GM19238 (cell line): ENCODE measurements around the gene RASL10B.
"Not testable (repeated sequence)": the region's sequence is repeated elsewhere in the genome, so short reads cannot be mapped to it uniquely, and the experiment has no call there.

Experiments
- DNase-seq: peaks from one replicate; pipeline ENCODE4 v3.0.0; 2011; ENCODE audit warnings: low spot score; ENCODE audit not compliant: insufficient read length

Gene RASL10B

DNA sequence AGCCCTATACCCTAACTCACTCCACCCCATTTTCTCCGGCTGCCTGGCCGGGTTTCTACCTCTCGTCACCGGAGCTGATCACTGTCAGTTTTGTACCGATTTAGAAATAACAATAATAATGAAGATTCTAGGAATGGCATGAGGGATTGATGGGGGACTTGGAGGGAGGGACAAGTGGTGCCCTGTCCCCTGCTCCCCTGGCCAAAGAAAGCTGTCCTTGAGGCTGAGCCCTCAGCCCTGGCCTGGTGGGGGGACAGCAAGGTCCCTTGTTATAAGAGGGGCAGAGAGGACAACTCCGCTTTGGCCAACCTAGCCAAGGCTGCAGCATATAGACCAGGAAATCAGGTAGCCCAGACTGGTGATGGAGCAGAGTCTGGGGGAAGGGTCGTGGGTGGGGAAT is 11.1 kb downstream of the RASL10B start:
- DNase-seq, result no peak

DNA sequence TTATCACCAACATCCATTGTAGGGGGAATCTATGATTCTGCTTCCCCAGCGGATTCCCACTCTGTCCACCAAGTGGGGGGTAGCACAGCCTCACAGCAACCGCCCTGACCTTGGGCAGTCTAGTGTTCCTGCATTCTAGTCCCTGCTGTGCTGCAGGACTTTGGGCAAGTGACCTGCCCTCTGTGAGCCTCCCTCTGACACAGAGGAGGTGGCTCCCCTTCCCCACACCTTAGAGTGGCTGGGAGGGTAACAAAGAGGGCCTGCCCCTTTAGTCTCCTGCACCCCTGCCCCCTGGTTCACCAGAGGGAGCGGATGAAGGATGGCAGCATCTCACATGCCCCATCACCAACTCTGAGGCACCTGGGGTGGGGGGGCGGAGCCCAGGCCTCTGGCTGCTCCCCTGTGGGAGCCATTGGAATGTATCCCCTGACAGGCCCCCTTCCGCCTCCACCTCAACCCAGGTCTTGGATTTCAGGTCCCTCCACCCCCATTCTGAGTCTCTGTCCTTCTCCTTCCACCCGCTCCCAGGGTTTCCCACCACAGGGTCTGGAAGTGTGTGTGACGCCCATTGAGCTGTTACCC is 11.5 kb downstream of the RASL10B start:
- no peak for DNase-seq

DNA sequence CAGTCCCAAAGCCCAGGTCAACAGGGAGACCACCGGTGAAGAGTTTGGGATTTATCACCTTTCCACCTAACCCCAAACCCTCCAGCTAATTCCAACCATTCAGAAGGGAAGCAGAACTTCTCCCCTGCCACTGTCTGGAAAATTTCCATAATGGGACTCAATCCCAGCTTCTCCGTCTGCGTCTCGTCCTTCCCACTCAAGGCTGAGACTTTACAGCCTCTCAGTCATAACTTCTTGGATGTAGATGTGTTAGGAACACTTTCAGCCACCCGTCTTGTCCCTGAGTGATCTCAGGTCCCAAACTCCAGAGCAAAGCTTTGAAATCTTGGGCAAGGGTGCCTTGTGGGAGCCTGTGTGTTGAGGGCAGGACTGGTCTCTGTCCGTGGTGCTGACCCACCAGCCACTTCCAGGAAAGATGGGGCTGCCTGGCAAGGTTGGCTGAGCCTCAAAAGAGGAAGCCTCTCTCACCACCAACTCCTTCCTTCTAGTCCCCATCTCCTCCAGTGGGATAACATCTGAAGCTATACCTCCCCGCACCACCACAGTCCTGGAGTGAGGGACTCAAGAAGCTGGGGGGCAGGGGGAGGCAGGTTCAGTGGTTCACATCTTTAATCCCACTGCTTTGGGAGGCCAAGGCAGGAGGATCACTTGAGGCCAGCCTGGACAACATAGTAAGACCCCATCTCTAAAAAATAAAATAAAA is 12.3 kb downstream of the RASL10B start:
- DNase-seq, result no peak

DNA sequence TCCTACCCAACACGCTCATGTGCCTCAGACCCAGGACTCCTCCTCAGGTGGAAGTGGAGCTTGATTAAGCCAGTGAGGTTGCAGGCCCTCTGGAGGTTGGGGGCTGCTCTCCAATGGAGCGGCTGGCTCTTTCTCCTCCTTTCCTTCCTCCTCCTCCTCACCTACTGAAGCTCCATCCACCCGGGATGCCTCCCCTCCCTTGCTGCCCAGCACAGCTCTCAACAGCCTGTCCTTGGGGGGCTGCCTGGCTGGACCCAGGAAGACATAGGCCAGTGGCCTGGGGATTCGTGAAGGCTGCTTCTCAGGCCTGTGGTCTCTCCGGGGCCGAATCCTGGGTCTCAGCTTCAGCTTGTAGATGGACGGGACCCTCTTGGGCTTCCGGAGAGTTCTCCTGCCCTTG is 13.4 kb downstream of the RASL10B start:
- no peak for DNase-seq

DNA sequence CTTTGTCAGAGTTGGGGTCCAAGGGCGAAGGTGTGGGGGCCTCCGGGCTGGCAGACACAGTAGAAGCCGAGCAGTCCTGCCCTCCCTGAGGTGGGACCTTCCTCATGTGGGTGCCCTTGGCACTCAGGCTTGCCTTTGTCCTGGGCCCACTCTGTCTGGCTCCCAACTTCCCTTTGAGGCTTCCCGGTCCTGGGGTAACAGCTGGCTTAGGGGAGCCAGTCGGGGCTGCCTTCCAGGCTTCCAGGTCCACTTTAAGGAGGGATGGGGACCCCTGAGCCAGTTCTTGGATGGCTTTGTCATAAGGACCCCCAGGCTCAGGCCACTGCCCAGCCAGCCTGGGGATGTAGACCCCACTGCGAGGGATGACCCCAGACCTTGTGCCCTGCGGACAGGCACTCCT is 13.8 kb downstream of the RASL10B start:
- no peak for DNase-seq

DNA sequence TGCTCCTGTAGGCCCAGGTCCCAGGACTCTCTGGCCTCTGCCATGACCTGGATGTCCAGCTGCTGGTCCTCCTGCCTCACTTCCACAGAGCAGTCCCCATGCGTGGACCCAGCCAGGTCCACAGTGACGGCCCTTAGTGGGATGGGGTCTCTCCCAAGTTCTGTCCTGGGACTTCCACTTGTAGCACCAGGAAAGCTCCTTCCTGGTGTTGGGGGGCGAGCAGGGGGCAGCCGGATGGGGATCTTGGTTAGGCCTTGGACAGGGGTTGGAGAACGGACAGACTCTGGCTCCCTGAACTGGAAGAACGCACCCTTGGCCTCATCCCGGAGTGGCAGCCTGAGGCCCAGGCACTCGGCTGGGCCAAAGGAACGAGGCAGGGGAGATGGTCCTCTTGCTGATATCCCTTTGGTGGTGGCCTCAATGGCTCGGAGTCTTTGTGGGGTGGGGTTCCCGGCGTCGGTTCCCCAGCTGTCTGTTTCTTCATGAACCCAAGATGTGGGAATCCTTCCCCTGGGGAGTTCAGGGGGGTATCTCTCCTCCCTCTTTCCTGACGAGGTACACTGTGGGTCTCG is 14.4 kb downstream of the RASL10B start:
- no peak for DNase-seq

DNA sequence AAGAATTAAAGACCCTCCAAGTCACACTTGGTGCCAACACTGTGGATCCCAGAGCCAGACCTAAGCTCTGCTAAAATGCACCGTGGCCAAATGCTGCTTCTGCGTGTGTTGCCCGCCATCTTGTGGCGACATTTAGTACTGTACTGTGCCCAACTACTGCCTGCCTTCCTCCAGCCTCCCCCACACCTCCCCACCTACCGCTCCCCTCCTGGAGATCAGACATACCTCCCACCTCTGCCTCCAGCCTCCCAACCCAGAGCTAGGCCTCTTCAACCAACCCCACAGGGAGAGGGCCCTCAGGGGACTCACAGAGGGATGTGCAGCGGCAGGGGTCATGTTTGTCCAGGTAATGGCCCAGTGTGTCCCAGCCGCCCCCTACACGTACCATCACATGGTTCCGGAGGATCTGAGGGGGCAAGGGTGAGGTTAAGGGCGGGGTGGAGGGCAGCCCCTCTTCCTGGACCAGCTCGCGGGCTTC is 16.1 kb downstream of the RASL10B start:
- DNase-seq, result peak; percentile 83

DNA sequence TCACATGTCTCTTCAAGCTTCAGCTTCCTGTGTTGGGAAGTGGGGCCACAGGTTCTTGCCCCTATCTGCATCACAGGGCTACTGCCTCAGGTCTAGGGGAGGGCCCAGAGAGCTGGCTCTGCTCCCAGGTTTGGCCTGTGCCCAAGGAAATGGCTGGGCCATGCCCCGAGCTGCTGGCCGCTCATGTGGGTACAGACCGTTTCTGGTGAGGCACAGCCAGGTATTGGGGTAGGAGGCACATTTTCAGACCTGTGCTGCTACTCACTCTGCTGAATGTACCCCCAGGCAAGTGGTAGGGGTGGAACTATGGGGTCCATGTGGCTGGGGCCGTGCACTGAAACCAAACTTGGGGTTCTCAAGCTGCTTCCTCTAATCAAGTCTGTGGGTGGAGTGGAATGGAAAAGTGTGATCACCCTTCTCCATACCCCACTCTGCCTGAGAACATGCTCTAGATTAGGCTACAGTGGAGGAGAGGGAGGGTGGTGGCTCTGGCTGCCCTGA is 17.0 kb downstream of the RASL10B start:
- no peak for DNase-seq

DNA sequence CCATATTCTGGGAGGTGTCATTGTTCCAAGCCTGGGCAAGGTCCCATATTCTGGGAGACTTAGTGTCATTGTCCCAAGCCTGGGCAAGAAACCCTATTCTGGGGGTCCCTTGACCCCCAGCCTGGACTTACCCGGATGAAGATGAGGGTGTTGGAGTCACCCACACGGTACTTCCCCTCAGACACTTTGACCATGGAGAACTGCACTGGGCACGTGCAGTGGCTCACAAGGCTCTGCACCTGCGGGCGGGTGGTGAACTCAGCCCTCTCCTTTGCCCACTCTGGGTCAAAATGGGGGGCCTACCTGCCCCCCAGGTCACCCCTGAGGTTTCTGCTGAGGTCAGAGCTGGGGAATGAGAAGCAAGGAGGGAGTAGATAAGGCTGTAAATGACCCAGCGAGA is 17.5 kb downstream of the RASL10B start:
- no peak for DNase-seq

DNA sequence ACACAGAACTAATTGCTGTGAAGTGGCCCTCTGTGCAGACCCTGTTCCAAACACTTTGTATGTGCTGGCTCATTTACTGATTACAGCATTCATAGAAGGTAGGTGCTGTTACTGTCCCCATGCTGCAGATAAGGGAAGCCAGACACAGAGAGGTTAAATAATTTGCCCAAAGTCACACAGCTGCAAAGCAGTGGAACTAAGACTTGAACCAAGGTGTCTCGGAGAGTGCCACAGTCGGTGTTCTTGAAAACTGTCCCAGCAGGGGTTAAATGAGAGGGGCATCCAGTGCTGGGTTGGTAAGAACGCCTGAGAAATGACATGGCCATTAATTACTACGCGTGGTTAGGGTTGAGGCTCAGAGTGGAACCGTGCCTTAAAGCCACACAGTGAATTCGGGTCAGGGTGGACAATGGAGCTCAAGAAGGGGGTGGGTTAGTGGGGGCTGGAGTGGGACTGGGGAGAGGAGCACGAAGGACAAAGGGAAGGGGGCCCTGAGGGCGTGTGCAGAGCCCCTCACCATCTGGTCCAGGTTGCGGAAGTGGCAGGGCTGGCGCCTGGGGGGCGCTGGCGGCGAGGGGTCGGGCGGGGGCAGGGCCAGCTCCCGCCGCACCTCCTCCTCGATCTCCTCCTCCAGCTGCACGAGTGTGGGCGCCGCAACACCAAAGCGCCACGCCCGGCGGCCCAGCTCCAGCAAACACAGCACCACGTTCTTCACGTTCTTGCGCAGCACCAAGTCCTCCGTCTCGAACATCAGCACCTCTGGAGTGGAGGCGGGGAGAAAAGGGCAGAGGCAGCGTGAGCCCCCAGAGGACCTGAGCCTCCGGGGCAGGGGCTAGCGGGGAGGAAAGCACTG is 18.3 kb downstream of the RASL10B start:
- DNase-seq, result no peak

DNA sequence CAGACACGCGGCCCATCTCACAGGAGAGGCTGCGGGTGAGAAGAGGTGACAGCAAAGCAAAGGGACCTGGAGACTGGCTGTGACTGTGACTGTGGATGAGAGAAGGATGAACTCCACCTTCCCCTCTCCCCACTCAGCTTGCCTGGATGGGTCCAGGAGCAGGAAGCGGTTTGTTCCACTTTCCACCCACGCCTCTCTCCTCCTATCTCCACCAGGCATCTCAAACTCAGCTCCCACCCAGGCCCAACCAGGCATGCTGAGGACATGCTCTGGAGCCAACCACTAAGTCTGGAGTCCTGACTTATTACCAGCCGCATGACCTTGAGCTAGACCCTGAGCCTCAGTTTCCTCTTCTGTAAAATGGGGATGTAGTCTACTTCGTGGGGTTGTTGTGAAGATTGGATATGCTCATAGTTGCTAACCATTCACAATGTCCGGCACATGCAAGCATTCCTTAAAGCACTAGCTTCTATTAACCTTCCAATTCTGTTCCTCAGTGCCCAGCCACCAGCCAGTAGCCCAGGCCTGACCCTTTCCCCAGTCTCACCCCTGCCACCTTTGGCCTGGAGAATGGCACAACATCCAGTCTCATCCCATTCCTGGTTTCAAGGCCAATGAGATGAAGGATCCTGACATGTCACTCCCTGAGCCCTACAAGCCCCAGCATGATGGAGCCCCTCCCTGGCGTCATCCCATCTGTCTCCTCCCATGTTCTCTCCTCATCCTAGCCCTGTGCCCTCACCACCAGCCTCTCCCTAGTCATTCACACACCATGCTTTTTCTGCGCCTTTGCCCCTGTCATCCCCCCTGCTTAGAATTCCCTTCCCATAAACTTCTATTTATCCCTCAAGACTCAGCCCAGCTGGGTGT is 19.3 kb downstream of the RASL10B start:
- DNase-seq, result no peak

DNA sequence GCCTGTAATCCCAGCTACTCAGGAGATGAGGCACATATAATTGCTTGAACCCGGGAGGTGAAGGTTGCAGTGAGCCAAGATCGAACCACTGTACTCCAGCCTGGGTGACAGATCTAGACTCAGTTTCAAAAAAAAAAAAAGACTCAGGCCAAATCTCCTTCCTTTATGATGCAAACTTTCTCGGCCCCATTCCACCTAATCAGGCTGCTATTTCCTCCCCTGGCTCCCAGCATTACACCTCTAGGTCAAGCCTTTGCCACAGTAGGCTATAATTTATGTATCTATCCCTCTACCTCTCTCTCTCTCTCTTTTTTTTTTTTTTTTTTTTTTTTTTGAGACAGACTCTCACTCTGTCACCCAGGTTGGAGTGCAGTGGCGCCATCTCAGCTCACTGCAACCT is 20.1 kb downstream of the RASL10B start:
- not testable (repeated sequence) for DNase-seq

DNA sequence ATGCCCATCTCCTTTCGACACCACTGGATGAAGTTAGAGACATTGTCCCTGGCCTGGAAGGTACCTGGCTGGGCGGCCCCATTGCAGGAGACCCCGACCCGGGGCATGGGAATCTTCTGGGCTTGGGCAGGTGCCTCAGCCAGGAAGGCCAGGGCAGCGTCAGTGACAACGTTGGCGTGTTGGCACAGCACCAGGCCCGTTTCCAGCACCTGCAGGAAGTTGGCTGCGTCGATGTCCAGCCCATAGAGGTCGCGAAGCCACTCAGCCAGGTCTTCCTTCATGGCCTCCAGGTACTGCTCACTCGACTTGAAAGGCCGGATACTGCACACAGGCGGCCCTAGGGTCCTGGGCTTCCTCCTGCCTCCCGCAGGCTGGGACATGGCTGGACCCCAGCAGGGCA is 21.0 kb downstream of the RASL10B start:
- DNase-seq, result no peak

DNA sequence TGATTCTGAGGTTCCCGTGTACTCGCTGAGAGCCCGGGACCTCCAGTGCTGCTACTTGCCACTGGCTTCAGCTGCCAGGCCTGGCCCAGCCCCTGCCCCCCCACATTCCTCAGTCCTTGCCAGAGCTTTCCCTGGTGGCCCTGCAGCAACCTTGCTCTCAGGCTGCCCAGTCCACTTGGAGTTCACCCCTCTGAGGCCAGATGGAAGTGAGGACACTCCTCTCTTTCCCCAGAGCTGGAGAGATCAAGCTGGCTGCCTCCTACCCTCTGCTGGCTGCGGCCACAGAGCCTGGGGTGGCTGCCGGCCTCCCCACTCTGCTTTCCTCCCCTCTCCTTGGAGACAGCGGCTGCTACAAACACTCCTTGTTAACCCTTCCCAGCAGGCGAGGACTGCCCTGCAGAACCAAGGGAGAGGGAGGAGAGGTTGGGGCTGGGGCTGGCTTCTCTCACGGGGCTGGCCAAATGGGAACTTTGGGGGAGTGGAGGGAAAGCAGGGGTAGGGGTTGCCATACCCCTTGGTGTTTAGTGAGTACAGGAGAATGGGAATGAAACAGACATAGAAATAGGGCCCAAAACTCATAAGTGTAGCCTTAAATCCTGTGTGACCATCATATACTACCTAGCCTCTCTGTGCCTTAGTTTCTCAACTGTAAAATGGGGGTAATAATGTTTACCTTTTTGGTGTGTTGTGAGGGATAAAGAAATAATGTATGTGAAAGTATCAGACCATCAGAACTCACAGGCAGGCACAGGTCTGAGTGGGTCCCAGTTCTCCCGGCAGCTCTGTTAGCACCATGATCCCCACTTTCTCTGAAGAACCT is 21.7 kb downstream of the RASL10B start, which contains the start of gene GAS2L2:
TSS of gene GAS2L2 (minus strand) at position 295 of the 820 bp plus-strand sequence. CDS start 389 bp downstream, outside the sequence.
- no peak for DNase-seq

DNA sequence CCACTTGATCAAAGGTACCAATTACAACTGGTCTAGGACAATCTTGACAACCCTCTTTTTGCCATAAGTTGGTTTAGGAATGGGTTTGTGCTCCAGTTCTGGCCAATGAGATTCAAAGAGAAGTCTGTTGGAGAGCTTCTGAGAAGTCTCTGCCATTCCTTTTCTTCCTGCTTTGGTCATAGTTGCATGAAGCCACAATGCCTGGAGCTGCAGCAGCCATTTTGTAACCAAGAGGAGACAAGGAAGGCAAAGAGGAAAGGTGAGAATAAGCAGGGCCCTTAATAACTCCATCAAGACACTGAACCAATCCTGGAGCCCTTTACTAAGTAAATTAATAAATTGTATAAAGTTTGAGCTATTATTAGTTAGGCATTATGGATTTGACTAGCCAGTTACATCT is 25.8 kb downstream of the RASL10B start:
- no peak for DNase-seq

DNA sequence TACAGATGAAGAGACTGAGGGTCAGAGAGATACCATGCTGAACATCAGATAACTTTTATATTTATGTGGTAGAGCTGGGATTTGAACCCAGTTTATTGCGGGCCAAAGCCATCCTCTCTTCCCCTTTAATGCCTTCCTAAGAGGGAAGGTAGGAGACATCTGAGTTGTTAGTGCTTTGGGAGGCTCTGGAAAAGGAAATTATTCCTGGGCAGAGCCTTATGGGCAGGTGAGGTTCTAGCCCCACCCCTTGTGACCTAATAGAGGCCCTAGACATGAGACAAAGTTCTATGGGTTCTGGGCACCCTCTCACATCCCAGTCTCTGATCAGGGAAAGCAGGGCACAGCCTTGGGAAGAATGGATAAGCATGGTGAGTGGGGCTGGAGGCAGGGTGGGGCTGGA is 29.1 kb downstream of the RASL10B start, which contains the start of gene C17orf50:
TSS of gene C17orf50 (plus strand) at position 301 of the 400 bp plus-strand sequence. CDS start at position 356, 55 bp downstream.
- DNase-seq, result no peak

DNA sequence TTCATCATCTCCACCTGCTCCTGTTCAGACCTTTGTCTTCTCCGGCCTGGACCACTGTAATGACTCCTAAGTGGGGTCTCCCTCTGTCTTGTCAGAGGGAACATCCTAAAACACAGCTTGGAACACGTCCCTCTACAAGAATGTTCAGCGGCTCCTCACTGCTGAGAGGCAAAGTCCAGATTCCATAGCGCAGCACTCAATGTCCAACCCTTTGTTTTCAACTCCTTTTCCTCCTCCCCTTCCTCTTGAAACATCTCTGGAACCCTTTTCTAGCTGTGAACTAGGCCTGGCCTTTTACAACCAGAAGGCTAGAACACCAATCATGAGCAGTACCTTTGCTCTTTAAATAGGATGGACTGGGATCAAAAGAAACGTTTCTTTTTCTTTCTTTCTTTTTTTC is 30.2 kb downstream of the RASL10B start:
- no peak for DNase-seq

DNA sequence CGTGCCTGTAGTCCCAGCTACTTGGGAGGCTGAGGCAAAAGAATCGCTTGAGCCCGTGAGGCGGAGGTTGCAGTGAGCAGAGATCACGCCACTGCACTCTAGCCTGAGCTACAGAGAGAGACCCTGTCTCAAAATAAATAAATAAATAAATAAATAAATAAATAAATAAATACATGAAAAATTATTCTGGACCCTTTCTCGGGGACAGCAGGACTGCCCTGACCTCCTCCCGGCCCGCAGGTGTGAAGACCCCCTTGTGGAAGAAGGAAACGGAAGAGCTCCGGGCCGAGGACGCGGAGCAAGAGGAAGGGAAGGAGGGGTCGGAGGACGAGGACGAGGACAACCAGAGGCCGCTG is 32.3 kb downstream of the RASL10B start:
- DNase-seq, result no peak

DNA sequence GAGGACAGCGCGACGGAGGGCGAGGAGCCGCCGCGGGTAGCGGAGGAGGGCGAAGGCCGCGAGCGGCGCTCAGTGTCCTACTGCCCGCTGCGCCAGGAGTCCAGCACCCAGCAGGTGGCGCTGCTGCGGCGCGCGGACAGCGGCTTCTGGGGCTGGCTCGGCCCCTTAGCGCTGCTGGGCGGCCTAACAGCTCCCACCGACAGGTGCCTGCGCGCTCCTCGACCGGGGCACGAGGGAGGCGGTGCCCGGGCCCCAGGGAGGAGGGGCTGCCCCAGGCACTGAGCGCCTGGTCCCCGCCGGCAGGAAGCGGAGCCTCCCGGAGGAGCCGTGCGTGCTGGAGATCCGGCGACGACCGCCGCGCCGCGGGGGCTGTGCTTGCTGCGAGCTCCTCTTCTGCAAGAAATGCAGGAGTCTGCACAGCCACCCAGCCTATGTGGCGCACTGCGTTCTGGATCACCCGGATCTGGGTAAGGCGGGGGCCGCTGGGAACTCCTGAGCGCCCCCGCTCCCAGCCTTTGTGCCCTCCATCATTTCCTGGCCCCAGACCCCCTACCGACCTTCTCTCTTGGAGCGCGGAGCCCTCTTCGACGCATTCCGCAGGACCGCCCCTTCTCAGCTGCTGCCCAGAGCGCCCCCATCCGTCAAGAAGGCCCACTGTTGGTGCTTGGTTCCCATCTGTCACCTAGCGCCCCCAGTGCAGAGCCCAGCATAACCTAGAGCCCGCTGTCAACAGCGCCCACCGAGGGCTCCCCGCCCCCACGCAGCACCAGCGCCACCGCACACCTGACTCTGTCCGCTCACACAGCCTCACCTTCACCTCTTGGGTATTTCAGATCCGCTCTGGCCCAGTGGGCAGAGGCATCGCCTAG is 32.9 kb downstream of the RASL10B start:
- DNase-seq, result peak; percentile 99
